ENCODE measurements around the gene COL8A1.

COL8A1 gene

GRCh38 chr3:99648101-99648500 lies 9.7 kb downstream of the COL8A1 start:
- Mint-ChIP-seq H3K9me3 (ENCODE audit: low read depth) (no peaks in the 10 kb centered on the region), H3K4me3 (no peak overlapping the region), H3K4me1 (ENCODE audit: low read depth) (no peaks in the 10 kb centered on the region), H3K27ac (no peak overlapping the region), H3K27me3 (peaks cover 8% of the 10 kb centered on the region), H3K36me3 (no peaks in the 10 kb centered on the region)

DNA sequence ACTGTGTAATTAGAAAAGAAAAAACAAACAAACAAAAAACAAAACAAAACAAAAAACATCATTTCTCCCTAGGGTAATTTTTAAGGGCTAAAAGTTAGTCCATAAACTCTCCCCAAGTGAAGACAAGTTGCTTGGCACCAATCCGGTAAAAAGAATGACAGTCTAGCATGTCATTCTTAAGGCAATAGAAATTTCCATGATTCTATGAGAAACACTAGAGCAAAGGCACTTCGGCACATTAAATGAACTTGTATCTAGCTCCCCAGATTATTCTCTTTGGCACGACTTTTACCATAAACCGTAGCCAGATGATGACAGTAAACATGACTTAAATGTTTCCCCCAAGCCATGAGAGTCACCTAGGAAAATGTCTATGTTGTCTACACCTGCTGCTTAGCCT lies 10.1 kb downstream of the COL8A1 start:
- Mint-ChIP-seq H3K4me1 (ENCODE audit: low read depth) (no peaks in the 10 kb centered on the region), H3K27ac (no peak overlapping the region), H3K9me3 (ENCODE audit: low read depth) (no peaks in the 10 kb centered on the region), H3K36me3 (no peaks in the 10 kb centered on the region), H3K27me3 (peaks cover 7% of the 10 kb centered on the region), H3K4me3 (no peak overlapping the region)

GRCh38 chr3:99651531-99651930 lies 13.1 kb downstream of the COL8A1 start:
- Mint-ChIP-seq H3K9me3 (ENCODE audit: low read depth) (no peaks in the 10 kb centered on the region), H3K4me3 (no peak overlapping the region), H3K36me3 (no peaks in the 10 kb centered on the region), H3K27ac (no peak overlapping the region), H3K4me1 (ENCODE audit: low read depth) (no peaks in the 10 kb centered on the region), H3K27me3 (no peaks in the 10 kb centered on the region)

GRCh38 chr3:99656624-99657023 lies 18.2 kb downstream of the COL8A1 start:
- Mint-ChIP-seq H3K4me1 (ENCODE audit: low read depth) (no peaks in the 10 kb centered on the region), H3K27ac (no peak overlapping the region), H3K9me3 (ENCODE audit: low read depth) (no peaks in the 10 kb centered on the region), H3K36me3 (no peaks in the 10 kb centered on the region), H3K27me3 (peaks cover 12% of the 10 kb centered on the region), H3K4me3 (no peak overlapping the region)

DNA sequence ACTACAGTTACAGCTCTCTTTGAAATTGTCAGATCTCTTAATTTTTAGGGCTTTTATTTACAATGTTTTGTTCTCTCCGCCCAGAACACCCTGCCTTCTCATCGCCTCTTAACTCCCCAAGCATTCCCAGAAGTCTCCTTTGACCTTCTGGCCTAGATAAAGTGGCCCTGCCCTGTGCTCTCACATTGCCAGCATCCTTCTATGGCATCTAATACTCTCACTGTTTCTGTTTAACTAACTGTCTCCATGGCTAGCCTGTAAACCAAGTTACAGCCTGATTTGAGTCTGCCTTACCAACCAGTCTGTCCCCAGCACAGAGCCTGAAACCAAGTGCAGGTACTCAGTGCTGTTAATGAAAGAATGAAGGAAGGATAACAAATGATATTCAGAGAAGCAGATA lies 19.9 kb downstream of the COL8A1 start:
- Mint-ChIP-seq H3K27ac (no peak overlapping the region), H3K9me3 (ENCODE audit: low read depth) (no peaks in the 10 kb centered on the region), H3K36me3 (no peaks in the 10 kb centered on the region), H3K27me3 (peaks cover 12% of the 10 kb centered on the region), H3K4me3 (no peak overlapping the region), H3K4me1 (ENCODE audit: low read depth) (no peaks in the 10 kb centered on the region)

DNA sequence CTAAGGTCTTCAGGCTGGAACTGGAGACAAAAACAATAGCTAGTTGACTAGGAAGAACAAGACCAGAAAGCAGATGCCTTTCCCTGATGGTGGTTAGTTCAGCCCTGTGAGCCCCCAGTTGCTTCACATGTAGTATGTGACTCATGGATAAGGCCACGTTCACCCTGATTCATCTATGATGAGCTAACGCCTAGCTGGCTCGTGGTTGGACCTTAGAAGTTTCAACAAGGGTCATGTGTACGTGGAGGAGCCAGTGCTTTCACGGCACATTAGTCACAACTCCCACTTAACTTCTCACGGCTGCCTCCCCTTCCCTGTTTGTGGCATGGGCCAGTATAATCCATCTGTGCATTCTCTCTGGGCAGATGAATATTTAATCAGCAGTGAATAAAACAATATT lies 20.6 kb downstream of the COL8A1 start:
- no peaks in the 10 kb centered on the region for H3K4me1 Mint-ChIP-seq (ENCODE audit: low read depth)
- H3K36me3 Mint-ChIP-seq: no peaks in the 10 kb centered on the region
- H3K9me3 Mint-ChIP-seq (ENCODE audit: low read depth): no peaks in the 10 kb centered on the region
- no peak overlapping the region for H3K4me3 Mint-ChIP-seq
- H3K27ac Mint-ChIP-seq: no peak overlapping the region
- peaks cover 12% of the 10 kb centered on the region for H3K27me3 Mint-ChIP-seq

GRCh38 chr3:99659951-99660350 lies 21.6 kb downstream of the COL8A1 start:
- no peak overlapping the region for H3K27ac Mint-ChIP-seq
- H3K27me3 Mint-ChIP-seq: peaks cover 12% of the 10 kb centered on the region
- no peaks in the 10 kb centered on the region for H3K4me1 Mint-ChIP-seq (ENCODE audit: low read depth)
- no peak overlapping the region for H3K4me3 Mint-ChIP-seq
- no peaks in the 10 kb centered on the region for H3K36me3 Mint-ChIP-seq
- no peaks in the 10 kb centered on the region for H3K9me3 Mint-ChIP-seq (ENCODE audit: low read depth)

DNA sequence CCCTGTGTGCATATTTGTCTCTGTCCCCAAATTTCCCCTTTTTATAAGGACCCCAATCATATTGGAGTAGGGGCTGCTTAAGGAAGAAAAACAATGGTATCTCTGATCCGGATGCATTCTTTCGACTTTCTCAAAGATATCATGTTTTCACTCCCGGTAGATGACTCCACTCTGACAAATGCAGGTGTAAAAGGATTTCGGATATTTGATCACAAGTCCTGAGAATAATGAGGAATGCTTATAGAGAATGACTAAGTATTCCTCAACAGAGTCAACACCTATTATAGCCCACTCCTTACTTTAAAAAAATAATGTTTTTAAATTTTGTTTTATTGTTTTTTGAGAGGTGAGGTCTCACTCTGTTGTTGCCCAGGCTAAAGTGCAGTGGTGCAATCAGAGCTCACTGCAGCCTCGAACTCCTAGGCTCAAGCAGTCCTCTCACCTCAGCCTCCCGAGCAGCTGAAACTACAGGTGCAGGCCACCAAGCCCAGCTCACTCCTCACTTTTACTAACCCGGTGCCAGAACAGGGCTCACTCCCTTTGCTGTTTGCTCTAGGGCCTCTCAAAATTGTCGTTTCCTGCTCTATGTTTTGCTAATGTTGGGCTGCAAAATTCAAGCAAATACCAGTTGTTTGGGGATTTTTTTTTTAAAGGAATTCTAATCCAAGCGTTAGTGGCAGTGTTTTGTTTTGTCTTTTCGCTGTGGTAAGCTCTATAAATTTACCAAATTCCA lies 24.6 kb downstream of the COL8A1 start:
- H3K4me1 Mint-ChIP-seq (ENCODE audit: low read depth): no peaks in the 10 kb centered on the region
- H3K9me3 Mint-ChIP-seq (ENCODE audit: low read depth): no peaks in the 10 kb centered on the region
- H3K4me3 Mint-ChIP-seq: no peak overlapping the region
- no peak overlapping the region for H3K27ac Mint-ChIP-seq
- H3K36me3 Mint-ChIP-seq: no peaks in the 10 kb centered on the region
- peaks cover 22% of the 10 kb centered on the region for H3K27me3 Mint-ChIP-seq

GRCh38 chr3:99663977-99664376 lies 25.6 kb downstream of the COL8A1 start:
- peaks cover 14% of the 10 kb centered on the region for H3K27me3 Mint-ChIP-seq

GRCh38 chr3:99665017-99665416 lies 26.6 kb downstream of the COL8A1 start:
- no peaks in the 10 kb centered on the region for H3K36me3 Mint-ChIP-seq
- H3K4me3 Mint-ChIP-seq: no peak overlapping the region
- H3K27ac Mint-ChIP-seq: no peak overlapping the region

More at GRCh38 chr3:99663977-99664376, 25.6 kb downstream of the COL8A1 start:
- H3K36me3 Mint-ChIP-seq: no peaks in the 10 kb centered on the region
- H3K27ac Mint-ChIP-seq: no peak overlapping the region
- H3K4me1 Mint-ChIP-seq (ENCODE audit: low read depth): no peaks in the 10 kb centered on the region
- H3K9me3 Mint-ChIP-seq (ENCODE audit: low read depth): no peaks in the 10 kb centered on the region
- no peak overlapping the region for H3K4me3 Mint-ChIP-seq

DNA sequence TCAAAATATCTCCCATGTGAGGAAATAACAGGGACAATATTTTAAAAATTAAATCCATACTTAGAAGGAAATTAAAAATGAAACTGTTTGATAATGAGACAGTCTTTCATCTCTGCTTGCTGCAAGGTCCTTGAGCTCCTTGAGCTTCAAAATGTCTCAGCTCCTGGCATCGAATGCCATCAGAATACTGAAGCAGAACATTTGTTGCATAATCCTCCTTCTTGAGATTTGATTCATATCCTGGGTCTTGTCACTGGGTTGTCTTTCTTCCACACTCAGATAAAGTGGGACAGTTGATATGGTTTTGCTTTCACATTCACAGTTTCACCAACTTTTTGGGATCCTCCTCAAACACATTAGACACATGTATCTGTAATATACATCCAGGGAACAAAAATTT lies 27.8 kb downstream of the COL8A1 start:
- H3K36me3 Mint-ChIP-seq: no peaks in the 10 kb centered on the region
- no peak overlapping the region for H3K4me3 Mint-ChIP-seq

More at GRCh38 chr3:99665017-99665416, 26.6 kb downstream of the COL8A1 start:
- no peaks in the 10 kb centered on the region for H3K9me3 Mint-ChIP-seq (ENCODE audit: low read depth)
- H3K4me1 Mint-ChIP-seq (ENCODE audit: low read depth): no peaks in the 10 kb centered on the region
- H3K27me3 Mint-ChIP-seq: peaks cover 13% of the 10 kb centered on the region

DNA sequence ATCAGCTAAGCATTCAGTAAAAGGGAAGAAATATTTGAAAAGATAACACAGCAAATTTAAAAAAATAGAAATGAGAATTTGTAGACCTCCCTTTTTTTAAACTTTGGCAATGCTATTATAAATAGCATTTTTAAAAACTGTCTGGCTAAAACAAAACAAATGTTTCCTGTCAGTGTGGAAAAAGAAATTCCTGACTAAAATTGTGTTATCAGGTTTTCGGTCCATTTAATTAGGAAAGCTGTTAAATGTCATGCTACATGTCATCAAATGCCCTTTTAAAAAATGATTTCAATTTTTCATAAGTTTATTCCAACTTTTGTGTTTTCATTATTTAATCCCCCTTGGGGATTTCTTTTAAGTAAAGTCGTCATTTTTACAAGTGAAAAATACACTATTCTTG lies 29.6 kb downstream of the COL8A1 start:
- Mint-ChIP-seq H3K27me3 (peaks cover 10% of the 10 kb centered on the region), H3K27ac (no peak overlapping the region), H3K4me3 (no peak overlapping the region), H3K36me3 (no peaks in the 10 kb centered on the region), H3K4me1 (ENCODE audit: low read depth) (no peaks in the 10 kb centered on the region), H3K9me3 (ENCODE audit: low read depth) (no peaks in the 10 kb centered on the region)

More for the DNA sequence above, 27.8 kb downstream of the COL8A1 start:
- no peaks in the 10 kb centered on the region for H3K4me1 Mint-ChIP-seq (ENCODE audit: low read depth)
- H3K27me3 Mint-ChIP-seq: peaks cover 10% of the 10 kb centered on the region
- no peaks in the 10 kb centered on the region for H3K9me3 Mint-ChIP-seq (ENCODE audit: low read depth)
- H3K27ac Mint-ChIP-seq: no peak overlapping the region

- Mint-ChIP-seq H3K27ac (no peak overlapping the region), H3K4me3 (no peak overlapping the region), H3K4me1 (ENCODE audit: low read depth) (no peaks in the 10 kb centered on the region), H3K27me3 (peaks cover 10% of the 10 kb centered on the region), H3K9me3 (ENCODE audit: low read depth) (no peaks in the 10 kb centered on the region), H3K36me3 (no peaks in the 10 kb centered on the region)
These were observed 31.6 kb downstream of the COL8A1 start for GRCh38 chr3:99669879-99670555.

DNA sequence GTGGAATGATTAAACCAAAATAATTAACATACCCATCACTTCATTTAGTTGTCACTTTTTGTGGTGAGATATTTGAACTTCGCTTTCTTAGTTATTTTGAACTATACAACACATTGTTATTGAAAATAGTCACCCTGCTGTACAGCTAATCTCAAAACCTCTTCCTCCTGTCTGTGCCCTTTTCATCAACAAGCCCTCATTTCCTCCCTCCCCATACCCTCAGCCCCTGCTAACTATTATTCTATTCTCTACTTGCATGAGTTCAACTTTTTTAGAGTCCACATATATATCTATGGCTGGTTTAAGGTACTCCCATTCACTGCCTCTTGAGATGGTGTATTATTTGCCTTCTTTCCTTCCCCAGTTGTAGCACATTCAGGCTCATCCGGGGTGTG lies 32.2 kb downstream of the COL8A1 start:
- H3K27me3 Mint-ChIP-seq: peaks cover 6% of the 10 kb centered on the region
- H3K9me3 Mint-ChIP-seq (ENCODE audit: low read depth): no peaks in the 10 kb centered on the region
- no peaks in the 10 kb centered on the region for H3K4me1 Mint-ChIP-seq (ENCODE audit: low read depth)
- no peak overlapping the region for H3K4me3 Mint-ChIP-seq
- H3K36me3 Mint-ChIP-seq: no peaks in the 10 kb centered on the region
- no peak overlapping the region for H3K27ac Mint-ChIP-seq

GRCh38 chr3:99674086-99674789 lies 35.8 kb downstream of the COL8A1 start:
- H3K4me1 Mint-ChIP-seq (ENCODE audit: low read depth): no peaks in the 10 kb centered on the region
- peaks cover 6% of the 10 kb centered on the region for H3K27me3 Mint-ChIP-seq
- no peak overlapping the region for H3K27ac Mint-ChIP-seq
- H3K36me3 Mint-ChIP-seq: no peaks in the 10 kb centered on the region
- no peaks in the 10 kb centered on the region for H3K9me3 Mint-ChIP-seq (ENCODE audit: low read depth)
- no peak overlapping the region for H3K4me3 Mint-ChIP-seq

Data from activated naive CD8-positive, alpha-beta T cell (primary cell).